NT2/D1 (cell line): Measurements from ENCODE around the gene SND1.

Experiments
- SUZ12 ChIP-seq: IDR thresholded peaks from 2 replicates; pipeline ENCODE4 v1.6.1; 2011; ENCODE audit not compliant: insufficient read length, insufficient read depth; ENCODE audit errors: extremely low read depth
- YY1 ChIP-seq: IDR thresholded peaks from 2 replicates; pipeline ENCODE4 v1.6.1; 2011; ENCODE audit not compliant: insufficient read length, insufficient read depth
- ZNF274 ChIP-seq: IDR thresholded peaks from 2 replicates; pipeline ENCODE4 v1.6.1; 2011; ENCODE audit warnings: mild to moderate bottlenecking, low read depth, low read length

GRCh38 chr7:128053023-128053422 is 401.0 kb downstream of the SND1 start:
- no peak for TF ChIP-seq YY1
- TF ChIP-seq SUZ12: no peak
- TF ChIP-seq ZNF274: no peak
